HG03103 (cell line): Measurements from ENCODE around the gene STK38L.

Experiments
- ATAC-seq: cut with Tn5 transposase; IDR thresholded peaks from one replicate; pipeline ENCODE4 v1.9.1; 2021; ENCODE audit warnings: low read depth; ENCODE audit not compliant: unreplicated experiment

Gene STK38L

DNA sequence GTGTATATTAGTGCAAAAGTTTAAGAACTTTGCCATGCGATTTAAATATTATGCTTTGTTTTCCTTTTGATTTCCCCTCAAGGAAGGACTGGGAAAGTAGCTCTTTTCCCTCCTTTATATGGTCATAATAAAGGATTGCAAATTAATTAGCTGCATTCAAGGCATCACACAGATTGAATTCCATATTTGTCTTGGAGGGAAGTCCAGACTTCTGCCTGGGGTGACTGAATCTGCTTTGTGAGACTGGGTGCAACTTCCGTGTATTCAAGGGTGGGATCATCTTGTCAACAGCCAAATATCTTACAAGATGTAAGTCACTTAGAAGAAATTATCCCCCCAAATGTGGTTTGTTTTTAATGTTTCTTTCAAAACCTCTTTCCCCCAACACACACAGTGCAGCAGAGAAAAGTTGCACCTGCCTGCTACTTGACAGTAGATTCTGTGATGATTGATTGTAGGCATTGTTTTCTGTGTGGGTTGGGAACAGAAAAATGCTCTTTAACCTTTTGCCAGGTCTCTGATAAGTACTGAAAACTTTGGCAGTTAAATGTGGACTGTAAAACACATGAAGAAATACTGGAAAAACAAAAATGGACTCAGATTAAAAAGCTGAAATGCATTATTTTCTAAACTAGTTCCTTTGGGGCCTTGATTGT lies 28.4 kb downstream of the STK38L start:
- no peak for ATAC-seq

DNA sequence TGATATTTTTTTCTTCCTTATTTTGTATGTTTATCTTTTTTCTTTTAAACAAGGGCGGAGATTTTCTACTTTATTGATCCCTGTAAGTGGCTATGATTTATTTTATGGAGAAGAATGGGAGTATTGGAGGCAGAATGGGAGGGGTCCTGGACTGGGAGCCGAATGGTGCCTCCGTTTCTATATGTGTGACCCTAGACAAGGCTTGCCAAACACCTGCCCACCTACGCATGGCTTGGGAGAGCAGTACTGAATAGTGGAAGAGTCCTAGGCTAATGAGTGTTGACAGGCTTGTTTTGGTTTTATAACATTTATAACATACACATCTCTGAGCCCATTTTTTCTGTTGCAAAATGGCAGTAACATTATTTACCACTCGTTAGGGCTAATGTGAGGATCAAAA lies 29.0 kb downstream of the STK38L start:
- ATAC-seq: no peak

DNA sequence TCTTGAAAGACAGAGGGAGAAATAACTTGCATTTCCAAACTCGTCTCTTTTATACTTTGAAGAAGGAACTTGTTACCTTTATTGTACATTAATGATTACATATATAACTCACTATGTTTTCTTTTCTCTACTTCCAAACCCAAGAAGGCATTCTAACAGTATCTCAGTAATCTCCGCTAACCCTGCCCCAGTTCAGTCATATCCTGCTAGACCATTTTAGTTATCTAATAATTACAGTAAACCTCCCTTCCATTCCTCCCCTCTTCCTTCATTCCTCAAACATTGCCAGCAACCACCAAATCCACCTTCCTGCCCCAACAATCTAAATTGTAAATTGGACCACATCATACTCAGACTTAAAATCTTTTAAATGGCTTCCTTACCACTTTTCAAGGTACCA lies 30.6 kb downstream of the STK38L start:
- no peak for ATAC-seq

DNA sequence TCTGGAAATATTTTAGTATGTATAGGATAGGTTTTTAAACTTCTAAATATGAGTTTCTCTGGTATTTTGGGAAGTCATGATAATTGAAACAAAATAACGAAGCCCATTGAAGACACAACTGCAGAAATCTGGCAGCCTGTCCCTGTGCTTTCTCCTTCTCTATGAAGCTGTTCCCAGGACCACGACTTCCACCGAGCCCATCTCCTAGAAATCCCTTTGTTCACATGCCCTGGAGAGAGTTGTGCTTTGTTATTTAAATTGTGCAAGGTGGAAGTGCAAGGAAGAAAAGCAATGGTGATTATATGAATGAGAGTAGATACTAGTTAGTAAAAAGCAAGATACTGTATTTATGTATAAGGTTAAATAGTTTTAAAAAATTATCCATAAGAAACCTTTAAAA lies 32.2 kb downstream of the STK38L start:
- no peak for ATAC-seq

DNA sequence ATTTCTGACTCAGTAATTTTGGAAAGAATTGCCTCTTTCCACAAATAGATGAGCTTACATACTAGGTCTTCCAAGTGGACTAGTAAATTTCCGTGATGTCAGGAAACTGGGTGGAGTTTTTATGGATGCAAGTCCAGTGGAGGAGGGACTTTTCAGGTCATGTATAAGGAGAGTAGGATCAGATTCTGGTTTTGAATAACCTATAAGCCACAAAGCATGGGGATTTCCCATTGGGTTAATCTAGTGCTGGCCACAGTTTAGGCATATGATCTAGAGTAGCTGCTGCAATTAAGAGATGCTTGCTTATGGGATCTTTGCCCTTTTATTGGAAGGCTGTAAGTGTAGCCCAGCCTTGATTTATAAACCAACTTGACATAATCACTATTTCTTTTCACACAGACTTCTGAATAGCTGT lies 33.8 kb downstream of the STK38L start:
- peak; percentile 74 for ATAC-seq

DNA sequence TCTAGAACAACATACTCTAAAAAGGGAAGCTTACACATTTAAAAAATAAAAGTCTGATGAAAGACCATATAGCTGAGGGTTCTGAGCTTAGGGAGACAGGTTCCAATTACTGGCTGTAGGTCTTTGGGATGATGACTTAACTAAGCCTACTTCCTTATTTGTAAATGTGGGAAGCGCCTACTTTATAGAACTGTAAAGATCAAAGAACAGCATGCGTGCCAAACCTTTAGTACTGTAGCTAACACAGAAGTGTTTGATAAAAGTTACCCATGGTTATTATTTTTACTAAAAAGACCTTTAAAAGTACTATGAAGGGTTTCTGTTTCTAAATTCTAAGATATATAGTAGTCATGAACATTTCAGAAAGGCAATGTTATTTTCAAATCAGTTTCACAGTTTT lies 35.7 kb downstream of the STK38L start:
- no peak for ATAC-seq

DNA sequence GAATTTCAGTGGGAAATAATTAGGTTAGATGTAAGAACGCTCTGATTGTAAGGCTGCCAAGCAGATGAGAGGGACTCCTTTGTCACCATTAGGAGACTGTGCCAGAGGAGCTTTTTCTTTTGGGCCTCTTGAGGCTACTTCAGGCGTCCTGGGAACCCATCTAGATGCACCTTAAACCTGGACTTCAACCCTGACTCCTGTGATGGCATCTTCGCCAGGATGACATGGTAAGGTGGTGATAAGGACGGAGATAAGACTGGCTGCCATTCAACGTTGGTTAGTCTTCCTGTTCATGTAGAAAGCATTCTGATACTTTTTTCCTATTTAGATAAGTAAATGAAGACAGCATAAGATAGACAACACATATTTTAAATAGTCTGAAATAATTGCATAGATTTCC lies 36.3 kb downstream of the STK38L start:
- ATAC-seq: no peak

DNA sequence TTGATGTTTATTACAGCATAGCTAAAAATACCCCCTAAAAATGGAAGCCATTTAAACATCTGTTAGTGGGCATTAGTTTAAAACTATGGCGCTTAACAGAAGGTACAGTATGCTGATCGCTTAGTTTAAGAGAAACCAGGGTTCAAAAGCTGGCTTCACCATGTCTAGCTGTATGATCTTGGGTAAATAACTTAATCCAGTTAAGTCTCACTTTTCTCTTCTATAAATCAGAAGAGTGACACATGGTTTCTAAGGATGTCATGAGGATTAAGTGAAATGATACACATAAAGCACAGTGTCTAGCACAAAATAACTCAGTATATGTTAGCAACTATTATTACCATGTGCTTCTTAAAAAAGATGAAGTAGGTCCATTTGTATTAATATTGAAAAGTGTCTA lies 38.7 kb downstream of the STK38L start:
- ATAC-seq: no peak

DNA sequence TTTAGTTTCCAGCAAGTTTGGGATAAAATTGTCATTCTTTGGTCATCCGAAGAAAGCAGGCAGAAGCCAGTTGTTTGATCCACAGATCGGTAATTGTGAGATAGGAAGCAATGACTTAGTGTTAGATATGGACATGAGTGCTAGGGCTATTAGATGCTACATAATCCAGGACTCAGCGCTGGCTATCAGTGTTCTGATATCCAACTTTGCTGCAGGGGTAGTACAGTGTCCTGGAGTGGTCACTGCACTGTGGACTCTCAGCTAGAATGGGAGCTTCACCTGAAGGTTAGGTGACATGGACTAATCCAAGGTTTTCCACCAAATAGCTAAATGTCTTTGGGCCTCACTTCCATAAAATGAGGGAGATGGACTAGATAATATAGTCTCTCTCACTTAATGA lies 39.9 kb downstream of the STK38L start:
- no peak for ATAC-seq

DNA sequence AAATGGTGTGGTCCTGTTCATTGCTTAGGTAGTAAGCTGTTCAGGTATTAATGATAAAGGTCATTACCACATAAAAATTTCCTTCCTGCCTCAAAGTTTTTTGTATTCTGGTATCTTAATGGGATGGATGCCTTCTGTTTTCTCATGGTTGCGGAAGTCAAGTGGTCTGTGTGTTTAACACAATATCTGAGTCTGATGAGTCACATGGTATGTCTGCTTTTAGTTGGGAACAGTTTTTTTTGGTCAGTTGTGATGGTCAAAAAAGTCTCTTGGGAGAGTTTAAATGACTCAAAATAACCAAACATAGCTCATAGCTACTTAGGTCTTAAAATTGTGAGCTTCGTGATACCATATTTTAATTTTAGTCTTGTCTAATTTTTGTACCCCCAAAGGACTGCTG lies 40.7 kb downstream of the STK38L start:
- ATAC-seq: no peak

DNA sequence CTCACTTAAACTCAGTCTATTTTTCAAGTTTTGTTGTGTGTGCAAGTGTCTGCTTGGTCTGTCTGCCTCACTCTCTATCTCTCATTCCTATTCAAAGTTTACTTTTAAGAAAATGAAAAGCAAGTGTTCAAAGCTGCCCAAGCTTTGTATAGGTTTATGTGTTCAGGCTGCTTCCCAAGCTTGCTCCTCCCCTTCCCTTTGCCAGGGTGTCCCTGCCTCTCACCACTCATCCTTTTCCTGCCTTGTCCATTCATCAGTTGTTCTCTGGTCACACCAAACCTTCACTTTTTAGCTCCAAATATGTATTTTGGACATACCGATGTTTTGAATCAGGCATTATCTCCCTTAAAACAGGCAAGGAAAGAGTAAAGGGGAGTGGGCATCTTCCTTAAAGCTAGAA lies 41.3 kb downstream of the STK38L start:
- ATAC-seq: no peak

DNA sequence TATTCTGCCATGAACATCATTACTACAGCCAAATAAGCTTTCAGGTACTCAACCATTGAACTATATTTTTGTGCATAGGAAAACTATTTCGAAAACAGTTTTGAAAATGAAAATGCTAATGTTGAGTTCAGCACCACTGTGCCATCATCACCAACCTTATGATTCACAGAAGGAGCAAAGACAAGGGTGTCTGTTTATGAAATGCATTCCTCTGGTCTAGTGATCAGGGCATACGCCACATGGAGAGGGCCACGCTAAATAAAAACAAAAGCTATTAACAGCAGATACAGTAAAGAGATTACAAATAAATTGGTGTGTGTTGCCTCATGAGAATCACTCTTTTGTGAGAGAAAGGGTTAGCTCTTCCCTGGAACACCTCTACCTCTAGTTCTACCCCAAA lies 45.3 kb downstream of the STK38L start:
- peak; percentile 45 for ATAC-seq

DNA sequence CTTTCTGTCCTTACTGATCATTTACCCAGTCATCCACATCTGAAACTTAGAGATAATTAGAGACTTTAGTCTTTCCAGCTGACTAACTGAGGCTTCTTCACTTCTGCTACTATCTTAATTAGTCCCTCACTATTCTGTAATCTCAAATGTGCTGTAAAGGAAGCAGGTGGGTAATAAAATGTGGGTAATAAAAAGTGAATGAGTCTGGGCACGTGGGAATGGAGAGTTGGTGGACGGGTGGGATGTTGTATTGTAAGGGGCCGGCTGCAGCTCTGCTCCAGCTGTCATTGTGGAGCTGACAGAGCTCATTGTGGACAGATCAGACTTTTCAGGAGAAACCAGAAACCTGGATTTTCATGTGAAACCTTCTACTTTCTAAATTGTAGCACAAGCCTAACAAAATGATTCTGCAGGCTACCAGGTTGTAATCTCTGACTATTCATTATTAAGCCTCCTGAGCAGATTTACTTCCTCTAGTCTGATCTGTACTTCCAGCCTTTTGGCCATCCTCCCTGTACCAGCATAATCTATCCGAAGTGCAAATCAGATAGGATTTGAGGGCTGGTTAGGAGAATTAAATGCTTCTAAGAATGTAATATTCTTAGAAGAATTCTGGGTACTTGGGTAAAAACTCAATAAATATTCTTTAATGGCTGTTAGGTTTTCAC lies 46.5 kb downstream of the STK38L start:
- ATAC-seq: no peak

DNA sequence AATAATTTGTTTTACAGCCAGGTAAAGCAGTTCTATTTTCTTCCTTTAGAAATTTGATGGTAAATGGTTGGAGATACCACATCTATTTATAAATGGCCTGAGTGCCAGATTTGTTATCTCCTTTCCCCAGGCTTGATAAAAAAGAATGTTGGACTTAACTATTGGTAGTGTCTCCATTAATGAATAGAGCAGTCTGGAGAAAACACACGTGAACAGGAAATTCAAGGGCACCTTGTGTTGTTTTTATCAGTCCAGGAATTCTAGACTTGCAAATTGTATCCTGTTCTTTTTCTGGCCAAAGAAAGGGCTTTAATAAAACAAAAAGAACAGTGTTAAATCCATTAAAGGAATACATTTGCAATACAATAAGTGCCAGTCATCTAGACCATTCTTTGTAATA lies 47.8 kb downstream of the STK38L start:
- no peak for ATAC-seq

DNA sequence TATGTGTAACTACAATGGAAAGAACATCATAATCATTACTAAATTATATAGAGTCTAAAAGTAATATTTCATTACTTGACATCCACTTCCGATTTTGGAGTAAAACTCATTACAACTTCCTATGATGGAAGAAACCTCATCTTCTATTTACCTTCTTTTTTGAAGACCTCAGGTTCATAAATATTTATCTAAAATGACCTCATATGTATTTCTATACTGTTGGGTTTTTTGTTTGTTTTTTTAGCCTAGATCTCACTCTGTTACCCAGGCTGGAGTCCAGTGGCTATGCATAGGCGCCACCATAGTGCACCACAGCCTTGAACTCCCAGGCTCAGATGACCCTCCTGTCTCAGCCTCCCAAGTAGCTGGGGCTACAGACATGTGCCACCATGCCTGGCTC lies 48.6 kb downstream of the STK38L start:
- no peak for ATAC-seq

DNA sequence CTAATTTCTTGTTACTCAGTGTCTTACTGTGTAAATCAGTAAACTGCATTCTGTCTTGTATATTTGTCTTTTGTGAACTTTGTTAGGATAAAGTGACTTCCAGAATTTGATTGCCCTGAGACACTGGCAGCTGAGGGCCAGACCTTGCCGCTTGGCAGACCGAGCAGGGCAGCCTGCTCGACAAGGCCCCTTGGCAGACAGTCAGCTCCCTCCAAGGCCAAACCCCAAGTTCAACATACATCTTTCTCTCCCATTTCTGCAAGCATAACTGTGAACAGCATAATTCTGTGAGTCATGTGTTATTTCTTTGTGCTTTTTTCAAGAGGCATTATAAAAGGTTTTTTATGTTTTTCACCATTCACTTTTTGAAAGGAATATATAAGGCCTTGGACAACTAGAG lies 49.4 kb downstream of the STK38L start:
- no peak for ATAC-seq

DNA sequence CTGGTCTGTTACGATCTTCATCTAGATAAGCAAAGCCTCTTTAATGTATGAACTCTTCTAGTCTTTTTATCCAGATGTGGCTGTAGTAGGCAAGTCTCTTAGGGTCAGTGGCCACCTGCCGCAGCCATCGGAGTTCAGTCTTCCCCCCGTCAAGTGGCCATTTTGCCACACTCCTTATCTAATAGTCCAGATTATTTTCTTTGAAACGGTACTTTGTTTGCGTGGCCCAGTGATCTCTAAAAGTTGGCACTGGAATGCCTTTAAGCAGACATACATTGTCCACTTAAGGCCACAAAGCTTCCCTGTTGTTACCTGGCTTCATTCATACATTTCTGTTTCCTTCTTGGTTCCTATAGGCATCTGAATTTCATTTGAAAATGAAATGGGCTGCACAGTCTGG lies 52.6 kb downstream of the STK38L start:
- ATAC-seq: no peak

DNA sequence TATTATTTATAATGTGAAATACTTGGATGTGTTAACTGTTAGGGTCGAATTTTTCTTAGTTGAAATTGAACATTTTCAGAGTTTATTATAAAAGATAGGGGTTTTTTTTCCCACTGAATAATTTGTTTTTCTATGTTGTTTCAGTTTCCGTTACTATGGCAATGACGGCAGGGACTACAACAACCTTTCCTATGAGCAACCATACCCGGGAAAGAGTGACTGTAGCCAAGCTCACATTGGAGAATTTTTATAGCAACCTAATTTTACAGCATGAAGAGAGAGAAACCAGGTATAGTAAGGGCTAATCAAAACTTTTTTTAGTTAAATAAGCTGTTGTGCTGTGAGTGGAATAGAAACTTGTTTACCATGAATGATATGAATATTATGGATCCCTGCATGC lies 53.5 kb downstream of the STK38L start:
- no peak for ATAC-seq

DNA sequence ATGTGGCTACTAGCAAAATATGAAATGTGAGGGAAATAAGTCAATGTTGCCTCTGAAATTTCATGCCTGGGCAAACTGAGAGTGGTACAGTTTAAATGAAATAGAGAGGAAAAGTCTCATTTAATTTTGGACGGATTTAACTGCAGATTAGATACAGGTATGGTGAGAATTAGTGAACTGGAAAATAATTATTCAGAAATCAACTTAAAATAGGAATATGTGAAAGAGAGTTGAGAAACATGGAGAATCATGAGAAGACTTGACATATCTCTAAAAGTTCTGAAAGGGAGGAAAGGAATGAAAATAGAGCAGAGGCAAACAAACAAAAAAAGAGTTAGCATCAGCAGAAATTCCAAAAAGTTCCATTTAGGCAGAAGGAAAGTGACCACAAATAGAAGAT lies 55.0 kb downstream of the STK38L start:
- no peak for ATAC-seq

DNA sequence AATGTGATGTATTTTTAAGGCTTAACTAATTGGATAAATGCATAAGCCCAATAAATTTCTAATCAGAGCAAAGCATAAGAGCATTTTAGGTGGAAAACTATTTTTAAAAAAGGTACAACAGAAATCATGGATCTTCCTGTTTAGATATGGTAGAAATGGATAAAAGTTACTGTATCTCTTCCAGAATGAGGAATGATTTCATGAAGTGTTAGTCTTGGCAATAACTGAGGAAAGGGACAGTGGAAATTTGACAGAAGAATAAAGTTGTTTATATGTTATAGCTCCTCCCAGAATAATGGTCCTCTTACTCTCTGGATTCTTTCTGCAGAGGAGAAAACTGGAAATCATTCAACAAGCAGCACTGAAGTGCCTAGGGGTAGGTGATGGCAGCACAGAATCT lies 56.1 kb downstream of the STK38L start:
- no peak for ATAC-seq

DNA sequence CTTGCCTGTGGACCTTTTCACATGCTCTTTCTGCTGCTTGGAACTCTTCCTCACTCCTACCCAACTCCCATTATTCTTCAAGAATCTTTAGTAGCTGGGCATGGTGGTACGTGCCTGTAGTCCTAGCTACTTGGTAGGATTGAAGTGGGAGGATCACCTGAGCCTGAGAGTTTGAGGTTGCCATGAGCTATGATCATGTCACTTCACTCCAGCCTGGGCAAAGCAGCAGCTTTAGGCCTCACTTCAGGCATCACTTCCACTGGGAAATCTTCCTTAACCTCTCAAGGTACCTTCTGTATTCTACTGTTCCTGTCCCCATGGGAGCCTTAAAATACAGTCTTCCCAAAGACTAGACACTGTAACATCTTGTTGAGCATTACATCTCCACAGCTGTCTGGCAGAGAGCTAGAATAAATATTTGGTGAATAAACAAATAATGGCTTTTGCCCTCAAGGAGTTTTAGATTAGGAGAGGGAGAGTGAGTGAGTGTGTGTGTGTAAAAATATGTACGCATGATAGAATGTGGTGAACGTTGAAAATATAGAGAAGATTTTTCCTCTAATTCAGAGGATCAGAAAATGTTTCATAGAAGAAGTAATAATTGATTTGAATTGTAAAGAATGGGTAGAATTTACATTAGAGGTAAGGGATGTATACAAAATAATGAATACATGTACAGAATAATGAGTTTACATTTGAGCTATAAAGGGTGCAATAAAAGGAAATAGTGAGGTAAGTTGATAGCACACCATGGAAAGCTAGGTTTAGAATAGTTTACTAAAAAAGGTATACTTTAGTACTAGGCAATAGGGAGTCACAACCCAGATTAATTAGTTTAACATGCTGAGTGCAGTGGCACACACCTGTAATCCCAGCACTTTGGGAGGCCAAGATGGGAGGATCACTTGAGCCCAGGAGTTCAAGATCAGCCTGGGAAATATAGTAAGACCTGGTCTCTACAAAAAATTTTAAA lies 59.3 kb downstream of the STK38L start:
- ATAC-seq: no peak

DNA sequence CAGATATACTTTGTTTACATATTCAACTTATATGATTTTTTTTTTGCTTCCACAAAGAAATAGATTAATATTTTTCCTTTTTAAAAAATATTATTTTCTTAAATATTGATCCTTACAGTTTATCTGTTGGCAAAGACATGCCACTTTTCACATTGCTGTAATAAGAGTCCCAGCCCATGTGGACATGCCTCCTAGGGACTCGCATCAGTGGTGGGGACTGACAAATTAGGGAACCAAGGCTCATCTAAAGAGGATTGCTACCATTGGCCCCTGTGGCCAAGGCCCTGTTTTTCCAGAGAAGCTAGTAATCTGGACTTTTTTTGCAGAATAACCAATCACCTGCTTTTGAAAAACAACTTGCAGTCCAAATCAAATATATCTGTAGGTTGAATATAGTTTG lies 60.8 kb downstream of the STK38L start:
- ATAC-seq: no peak
